Medulla oblongata (tissue), 1 donor: ENCODE results near the gene ACTR5.

Experiments
- DNase-seq: peaks from one replicate; pipeline ENCODE4 v3.0.0-alpha.2; 2015; ENCODE audit errors: extremely low spot score

Gene ACTR5

DNA sequence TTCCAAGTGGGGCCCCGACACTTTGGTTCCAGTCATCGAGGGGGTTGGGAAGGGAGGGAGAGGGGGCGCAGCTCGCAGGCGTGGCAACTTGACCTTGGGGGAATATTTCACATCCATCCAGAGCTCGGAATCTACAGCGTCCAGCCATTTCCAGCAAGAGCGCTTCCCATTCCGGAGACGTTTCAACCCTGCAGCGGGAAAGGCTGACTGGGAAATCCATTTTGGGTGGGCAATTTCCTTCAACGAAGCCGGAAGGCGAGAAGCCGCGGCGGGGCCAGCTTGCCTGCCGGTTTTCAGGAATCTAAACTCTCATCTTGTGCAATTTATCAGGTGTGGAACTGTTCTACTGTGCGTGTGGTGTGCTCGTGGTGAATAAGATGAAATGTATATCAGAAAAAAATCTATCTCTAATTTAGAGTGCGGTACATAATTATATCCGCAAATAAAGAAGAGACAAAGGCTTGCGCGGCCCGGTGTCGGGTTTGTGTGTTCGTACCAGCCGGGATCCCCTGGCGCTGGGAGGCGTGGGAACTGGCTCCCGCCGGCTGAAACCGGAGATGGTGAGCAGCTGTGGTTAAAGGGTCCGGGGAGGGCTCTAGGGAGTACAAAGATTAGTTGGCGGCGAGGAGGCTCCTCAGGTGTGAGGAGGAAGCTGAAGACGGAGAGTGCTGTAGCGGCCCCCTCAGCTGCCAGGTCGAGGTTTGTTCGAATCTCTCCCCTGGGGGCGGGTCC is 19.2 kb upstream of the ACTR5 start:
- no peak for DNase-seq

DNA sequence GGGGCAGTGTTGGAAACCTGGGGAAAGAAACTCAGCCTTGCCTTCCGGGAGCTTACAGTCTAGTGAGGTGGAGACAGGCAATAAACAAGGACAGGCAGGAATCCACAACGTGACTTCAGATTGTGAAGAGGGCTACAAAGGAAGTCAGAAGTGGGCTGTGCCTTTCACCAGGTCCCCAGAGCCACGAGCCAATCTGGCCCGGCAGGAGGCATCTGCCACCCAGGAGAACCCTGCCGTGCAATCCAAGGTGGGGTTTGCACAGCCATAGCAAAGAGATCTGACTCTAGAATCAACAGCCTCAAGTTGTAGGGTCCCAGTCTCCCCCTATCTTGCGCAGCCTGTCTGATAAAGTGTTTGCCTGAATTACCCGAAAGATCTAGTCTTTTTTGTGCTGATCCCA is 18.5 kb upstream of the ACTR5 start:
- DNase-seq: no peak

DNA sequence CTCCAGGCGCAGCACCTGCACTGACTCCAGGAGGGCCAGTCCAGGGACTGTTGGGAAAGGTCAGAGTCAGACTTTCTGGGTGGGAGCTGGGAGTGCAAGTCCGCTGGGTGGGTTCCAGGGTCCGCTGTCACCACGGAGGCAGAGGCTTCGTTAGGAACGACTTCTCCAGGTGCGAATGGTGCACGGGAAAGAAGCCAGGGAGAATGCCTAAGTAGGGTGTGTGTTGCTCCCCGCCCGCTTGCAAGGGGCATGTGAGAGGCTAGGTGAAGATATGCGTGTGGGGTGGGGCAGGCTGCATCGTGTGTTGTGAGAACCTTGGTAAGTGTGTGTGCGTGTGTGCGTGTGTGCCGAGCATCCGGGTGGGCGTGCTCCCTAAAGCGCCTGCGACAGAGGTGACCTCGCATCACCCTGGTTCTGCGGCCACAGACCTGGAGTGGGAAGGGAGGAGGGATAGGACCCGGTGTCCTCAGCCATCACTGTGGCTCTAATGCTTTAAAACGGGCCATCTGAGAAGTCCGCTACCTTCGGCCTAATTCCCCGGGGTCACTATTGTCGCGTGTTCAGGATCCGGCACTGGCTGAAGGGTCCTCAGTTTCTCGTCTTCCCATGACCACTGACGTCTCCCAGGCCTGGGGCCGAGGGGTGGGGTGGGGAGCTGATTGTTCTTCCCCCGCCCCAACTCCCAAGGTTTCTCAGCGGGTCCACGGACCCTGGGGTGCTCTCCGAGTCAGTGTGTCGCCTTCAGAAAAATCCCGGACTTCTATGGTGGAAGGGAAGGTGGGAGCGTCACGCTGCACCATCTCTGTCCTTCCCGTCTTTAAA is 17.9 kb upstream of the ACTR5 start:
- no peak for DNase-seq

DNA sequence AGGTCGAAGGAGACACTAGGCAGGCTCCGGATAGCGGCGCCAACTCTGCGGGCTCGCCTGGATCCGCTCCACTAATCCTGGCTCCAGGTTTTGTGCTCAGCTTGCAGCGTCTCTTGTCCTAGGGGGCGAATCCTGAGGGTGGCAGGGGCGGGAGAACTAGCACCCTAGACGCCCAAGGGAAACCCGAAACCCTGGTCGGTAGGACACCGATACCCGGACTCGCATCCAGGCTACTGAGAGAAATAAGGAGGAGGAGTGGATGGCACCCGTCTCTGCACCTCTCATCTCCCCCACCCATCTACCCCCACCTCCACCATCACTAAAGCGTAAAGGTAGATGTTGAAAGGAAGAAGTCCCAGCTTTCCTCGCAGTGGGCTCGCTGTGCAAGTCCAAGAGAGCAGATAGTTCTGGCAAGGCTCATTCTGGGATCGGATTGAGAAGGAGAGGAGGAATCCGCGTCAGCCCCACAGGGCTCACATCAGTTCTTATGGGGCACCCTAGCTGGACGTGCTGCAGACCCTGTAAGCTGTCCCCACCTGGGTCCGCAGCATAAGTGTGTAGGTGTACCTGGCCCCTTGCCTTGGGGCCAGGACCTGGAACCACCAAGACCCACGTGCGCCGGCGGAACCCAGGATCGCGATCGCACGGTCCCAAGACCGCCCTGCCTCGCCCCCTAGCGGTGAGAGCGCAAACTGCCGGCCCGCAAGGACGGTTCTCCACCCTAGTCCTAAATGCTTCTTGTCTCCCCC is 17.1 kb upstream of the ACTR5 start:
- peak; percentile 58 for DNase-seq

DNA sequence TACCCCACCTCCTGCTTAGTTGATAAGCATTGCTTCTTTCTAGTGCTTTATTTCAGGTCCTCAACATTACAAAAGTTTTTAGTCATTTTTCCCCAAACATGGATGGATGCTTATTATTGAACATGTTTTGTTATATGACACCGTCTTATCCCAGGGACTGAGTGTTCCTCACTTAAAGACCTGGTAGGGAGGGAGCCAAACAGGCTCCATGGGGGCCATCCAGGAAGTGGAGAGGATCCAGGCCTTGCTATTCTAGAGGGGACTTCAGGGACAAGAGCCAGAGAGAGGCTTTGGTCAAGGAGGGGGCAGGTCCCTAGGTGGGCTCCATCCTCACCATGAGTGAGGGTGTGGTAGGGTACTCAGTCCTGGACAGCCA is 16.5 kb upstream of the ACTR5 start:
- no peak for DNase-seq

DNA sequence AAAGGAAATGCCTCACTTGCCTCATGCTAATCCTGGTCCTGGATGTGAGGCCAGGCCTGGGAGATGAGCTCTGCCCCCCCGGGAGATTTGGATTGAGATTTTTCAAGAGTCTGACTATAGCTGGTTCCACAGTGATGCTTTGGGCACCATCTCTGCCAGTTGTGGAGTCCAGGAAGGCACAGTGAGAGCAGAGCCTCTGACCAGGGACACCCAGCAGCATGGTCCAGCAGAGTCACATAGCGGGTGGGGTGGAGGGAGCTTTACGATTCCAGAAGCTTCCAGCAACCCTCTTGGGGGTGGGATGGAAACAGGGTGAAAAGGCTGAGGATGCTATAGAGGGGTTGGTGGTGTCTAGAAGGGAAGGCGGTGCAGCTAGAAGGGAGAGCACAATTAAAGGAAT is 15.3 kb upstream of the ACTR5 start:
- no peak for DNase-seq

DNA sequence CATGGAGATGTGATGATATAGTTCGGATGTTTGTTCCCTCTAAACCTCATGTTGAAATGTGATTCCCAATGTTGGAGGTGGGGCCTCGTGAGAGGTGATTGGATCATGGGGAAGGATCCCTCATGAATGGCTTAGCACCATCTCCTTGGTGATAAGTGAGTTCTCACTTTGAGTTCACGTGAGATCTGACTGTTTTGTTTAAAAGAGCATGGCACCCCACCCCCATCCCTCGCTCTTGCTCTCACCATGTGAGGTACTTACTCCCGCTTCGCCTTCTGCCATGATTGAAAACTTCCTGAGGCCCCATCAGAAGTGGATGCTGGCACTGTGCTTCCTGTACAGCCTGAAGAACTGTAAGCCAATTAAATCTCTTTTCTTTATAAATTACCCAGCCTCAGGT is 13.1 kb upstream of the ACTR5 start:
- DNase-seq: no peak

DNA sequence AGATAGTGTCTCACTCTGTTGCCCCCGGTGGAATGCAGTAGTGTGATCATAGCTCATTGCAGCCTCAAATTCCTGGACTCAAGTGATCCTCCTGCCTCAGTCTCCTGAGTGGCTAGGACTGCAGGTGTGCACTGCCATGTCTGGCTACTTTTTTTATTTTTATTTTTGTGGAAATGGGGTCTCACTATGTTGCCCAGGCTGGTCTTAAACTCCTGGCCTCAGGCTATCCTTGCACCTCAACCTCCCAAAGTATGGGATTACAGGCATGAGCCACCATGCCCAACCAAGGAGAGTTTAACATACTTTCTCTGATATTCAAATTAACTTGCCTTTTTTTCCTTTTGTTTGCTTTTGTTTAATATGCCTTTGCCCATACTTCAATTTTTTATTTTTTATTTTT is 10.4 kb upstream of the ACTR5 start:
- DNase-seq: no peak

DNA sequence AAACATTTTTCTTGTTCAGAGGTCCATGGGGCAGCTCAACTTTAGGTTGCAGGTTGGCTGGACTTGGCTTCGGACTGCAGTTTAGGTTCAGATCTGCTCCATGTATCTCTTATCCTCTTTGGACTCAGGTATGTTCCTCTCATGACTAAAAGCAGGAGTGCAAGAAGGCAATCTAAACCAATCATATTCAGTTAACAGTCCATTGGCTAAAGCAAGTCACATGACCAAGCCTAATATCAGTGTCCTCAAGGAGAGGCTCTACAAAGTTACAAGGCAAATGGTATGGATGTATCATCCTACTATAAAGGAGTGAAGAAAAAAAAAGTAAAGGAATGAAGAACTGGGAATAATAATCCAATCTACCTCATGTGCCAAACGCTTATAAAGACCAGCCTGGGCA is 2.5 kb upstream of the ACTR5 start:
- DNase-seq: no peak

DNA sequence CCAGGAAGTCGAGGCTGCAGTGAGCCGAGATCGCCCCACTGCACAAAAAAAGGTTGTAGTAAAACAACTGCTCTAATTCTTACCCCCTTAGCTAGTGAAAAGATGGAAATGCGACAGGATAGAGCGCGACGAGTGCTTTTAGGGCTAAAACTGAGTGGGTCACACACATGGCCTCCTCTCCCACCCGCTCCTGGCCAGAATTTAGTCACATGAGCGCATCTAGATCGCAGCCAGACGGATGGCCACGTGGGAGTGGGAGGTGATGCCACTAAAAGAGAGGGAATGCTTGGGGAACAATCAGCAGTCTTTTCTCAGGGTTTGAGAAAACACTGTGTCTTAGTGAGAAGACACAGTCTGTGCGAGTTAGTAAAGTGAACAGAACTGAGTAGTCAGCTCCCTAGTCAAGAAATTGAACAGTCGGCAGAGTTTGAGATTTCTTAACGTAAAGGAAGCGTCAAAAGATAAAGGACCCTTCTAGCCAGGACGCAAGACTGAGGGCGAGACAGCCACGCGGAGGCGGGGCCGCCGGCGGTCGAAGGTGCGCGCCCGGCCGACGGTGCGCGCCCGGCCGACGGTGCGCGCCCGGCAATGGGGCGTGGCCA is 664 bp upstream of the ACTR5 start:
- DNase-seq: peak; percentile 37

DNA sequence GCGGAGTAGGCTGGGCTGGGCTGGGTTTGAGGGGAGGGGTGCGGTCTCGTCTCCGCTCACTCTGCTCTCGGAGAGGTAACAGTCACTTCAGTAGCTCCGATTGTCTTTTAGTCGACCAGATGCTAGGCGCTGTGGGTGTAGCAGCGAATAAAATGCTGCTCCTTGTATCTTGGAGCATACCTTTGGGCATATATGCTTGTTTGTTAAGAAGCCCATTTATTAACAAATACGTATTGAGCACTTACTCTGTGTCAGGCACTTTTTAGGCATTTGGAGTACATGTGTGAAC is 545 bp downstream of the ACTR5 start:
- DNase-seq: peak; percentile 10

DNA sequence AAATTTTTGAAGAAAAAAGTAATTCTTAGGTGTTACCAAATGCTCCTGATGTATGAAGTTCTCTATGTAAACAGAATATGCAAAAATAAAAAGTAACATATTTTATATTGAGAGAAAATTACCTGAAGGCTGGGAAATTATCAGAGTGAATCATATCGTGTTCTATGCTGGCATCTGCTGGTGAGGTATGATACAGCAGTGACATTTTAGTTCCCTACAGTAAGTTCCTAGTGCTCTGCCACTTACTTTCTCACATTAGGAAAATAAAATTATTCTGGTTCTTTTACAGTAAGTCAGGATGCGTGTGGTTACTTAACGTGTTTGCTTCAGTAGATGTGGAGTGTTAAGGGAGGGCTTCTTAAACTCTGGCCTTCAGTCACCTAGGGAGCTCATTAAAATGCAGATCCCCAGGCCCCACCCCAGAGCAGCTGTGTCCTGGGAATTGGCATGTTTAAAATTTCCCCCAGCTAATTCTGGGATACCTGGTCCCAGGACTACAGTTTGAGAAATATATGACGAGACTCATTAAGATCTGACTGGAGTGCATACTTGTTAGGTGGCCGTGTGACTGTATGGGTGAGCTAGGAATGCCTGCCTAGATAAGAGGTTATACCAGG is 3.2 kb downstream of the ACTR5 start:
- DNase-seq: peak; percentile 66

DNA sequence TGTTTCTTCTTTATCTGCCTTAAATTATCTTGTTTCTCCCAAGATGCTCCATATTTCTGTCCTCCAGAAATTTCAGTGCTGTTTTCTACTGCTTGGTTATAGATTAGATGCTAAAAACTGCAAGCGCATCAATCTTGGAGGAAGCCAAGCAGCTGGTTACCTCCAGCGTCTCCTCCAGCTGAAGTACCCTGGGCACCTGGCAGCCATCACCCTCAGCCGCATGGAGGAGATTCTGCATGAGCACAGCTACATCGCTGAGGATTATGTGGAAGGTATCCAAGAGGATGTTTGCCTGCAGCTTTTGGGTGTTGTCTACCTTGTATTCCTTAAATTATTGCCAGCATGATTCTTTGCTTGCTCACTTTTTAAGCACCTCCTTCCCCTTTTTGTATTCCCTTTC is 3.8 kb downstream of the ACTR5 start:
- DNase-seq: no peak

DNA sequence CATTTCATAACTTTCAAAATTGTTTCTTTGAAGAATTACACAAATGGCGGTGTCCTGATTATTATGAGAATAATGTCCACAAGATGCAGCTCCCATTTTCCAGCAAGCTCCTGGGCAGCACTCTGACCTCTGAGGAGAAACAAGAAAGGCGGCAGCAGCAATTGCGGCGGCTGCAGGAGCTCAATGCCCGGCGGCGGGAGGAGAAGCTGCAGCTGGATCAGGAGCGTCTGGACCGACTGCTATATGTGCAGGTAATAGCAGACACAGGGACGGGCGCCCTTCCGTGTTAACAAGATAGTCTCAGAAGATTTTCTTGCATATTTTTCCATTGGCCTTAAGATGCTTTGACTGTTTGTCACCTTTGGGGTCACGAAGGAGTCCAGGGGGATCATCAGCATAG is 6.7 kb downstream of the ACTR5 start:
- no peak for DNase-seq

DNA sequence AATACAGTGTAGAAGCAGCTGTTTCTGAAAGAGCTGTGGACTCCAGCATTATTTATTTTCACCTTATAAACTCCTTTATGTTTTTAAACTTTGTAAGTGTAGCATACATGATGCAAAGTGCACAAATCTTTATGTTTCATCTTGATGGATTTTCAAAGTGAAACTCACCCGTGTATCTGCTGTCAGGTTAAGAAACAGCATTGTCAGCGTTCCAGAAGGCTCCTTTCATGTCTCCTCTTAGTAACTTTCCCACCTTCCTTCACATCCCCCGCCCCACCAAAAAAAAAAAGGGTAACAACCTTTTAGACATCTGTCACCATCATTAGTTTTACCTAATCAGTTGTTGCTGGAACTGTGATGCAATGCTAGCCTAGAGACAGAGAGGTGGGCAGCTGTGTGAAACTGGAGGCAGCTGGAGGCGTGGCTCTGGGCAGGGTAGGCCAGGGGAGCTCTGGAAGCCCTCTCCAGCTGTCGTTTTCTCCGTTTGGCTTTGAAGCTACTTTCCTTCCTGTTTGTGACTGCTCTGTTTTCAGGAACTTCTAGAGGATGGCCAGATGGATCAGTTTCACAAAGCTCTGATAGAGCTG is 7.2 kb downstream of the ACTR5 start:
- DNase-seq: no peak

DNA sequence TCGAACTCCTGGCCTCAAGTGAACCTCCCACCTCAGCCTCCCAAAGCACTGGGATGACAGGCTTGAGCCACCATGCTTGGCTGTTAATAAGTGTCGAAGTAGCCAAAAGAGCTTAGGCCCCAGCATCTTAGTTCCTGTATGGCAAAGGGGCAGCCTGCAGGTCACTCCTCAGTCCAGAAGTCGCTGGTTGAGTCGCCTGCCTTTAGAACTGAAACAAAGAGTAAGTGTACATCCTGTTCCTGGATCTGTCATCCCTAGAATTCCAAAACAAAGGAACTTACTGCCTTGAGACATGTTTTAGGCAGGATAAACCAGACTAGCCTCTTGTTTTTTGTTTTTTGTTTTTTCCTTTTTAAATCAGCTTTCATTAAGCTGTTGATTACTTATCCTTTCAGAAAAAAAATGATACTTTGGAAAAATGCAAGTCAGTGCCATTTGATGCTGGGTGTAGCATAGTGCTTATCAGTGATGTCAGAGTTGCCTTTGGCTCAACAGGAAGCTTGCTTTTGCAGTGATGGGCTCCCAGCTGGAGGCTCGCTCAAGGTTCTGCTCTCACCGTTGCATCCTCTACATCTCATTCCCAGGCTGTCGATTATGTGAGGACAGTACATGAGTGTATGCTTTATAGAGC is 9.0 kb downstream of the ACTR5 start:
- DNase-seq: no peak

DNA sequence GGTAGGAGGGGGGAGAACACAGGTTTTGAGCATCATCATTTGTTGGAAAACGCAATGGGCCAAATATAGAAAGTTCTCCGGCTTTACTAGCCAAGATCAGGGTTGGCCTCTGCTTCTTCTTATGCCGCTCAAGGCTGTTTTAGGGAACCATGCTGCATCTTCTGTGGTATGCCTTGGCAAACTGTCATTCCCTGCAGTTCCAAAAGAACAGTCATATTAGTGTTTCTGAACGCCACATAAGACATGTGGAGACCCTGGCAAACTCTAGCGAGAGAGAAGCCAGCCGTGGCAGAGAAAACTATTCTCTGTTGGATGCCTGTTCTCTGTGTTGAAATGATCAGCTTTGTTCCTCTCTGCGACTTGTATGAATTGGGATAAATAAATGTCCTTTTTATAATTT is 10.8 kb downstream of the ACTR5 start:
- peak; percentile 45 for DNase-seq

DNA sequence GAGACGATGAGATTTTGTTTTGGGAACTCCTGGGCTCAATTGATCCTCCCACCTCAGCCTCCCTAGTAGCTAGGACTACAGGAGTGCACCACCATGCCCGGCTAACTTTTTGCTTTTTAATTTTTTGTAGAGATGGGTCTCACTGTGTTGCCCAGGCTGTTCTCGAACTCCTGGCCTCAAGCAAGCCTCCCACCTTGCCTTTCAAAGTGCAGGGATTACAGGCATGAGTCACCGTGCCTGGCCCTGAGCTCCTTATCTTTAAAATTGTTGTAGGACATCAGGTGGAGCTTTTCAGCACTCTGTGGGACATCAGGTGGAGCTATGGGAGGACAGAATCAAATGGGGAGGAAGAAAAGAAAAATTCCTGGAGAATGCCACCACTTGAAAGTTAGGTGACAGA is 12.7 kb downstream of the ACTR5 start:
- no peak for DNase-seq

DNA sequence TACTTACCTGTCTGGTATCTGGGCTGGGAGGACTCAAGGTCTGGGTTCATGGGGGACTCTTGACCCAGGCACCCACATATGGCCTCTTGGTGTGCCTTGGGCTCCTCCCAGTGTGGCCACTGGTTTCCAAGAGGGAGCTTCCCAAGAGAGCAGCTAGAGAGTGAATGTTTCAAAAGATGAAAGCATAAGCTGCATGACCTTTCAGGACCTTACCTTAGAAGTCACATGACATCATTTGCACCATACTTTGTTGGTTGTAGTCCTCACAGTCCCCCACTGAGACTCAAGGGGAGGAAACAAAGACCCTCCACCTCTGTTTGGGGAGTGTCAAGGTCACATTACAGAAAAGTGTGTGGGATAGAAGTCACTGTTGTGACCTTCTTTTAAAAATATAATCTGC is 13.9 kb downstream of the ACTR5 start:
- no peak for DNase-seq

DNA sequence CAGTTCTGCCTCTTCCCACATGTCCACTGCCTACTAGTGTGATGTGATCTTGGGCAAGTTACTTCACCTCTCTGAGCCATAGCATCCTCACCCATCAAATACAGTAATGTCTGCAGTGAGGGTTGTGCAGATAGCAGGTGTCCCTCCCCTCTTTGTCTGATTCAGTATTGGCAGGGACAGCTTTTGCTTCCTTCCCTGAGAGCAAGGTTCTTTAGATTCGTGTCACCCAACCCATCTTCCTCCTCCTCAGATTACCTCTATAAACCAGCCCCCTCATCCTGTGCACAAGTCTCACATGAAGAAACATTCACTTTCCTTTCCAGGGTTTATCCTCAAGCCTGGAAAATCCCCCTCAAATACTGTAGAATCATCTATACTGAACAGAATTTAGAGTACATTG is 15.4 kb downstream of the ACTR5 start:
- no peak for DNase-seq

DNA sequence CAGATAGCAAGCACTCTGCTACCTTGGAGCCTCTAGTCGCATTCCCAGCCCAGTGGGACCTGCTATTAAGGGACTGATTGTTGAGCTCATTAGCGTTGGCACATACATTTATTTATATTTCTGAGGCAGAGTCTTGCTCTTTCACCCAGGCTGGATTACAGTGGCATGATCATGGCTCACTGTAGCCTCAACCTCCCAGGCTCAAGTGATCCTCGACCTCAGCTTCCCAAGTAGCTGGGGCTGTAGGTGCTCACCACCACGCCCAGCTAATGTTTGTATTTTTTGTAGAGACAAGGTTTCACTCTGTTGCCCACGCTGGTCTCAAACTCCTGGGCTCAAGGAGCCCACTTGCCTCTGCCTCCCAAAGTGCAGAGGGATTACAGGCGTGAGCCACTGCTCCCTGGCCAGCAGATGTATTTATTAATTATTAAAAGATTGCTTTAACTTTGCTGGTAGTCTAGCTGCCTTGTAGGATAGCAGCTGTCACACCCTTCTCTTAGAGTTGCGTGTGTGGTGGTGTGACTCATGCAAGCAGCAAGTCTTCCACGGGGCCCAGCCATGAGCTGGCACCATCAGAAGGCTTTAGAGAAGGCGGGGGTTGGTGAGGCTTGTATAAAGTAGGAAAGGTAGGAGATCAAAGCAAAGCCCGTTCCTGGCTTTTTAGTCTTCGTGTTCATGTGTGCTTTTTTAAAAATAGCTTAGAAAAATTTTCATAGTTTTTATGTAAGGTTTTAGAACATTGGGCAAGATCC is 16.5 kb downstream of the ACTR5 start:
- no peak for DNase-seq
